ENCODE data around the gene TMEM209.
"Not testable (repeated sequence)": the region's sequence is repeated elsewhere in the genome, so short reads cannot be mapped to it uniquely, and the experiment has no call there.

The TMEM209 gene

GRCh38 chr7:130218806-130219620 is 13.8 kb upstream of the TMEM209 start:
- DNase-seq (ENCODE audit: low read depth in 2 of 2) = no peak

- DNase-seq (ENCODE audit: low read depth in 2 of 2) = no peak
These were observed 11.5 kb upstream of the TMEM209 start for GRCh38 chr7:130216750-130217149.

- DNase-seq (ENCODE audit: low read depth in 2 of 2) = no peak
These were observed 10.8 kb upstream of the TMEM209 start for GRCh38 chr7:130216025-130216424.

GRCh38 chr7:130213828-130214227 is 8.6 kb upstream of the TMEM209 start:
- no peak for DNase-seq (ENCODE audit: low read depth in 2 of 2)

- DNase-seq (ENCODE audit: low read depth in 2 of 2) = no peak
These were observed 5.2 kb upstream of the TMEM209 start for GRCh38 chr7:130210181-130210935.

- no peak for DNase-seq (ENCODE audit: low read depth in 2 of 2)
These were observed 3.3 kb upstream of the TMEM209 start for GRCh38 chr7:130208516-130208915.

GRCh38 chr7:130207642-130208041 is 2.4 kb upstream of the TMEM209 start, which contains the start of gene SSMEM1:
SSMEM1 (plus strand) TSS chr7:130207860; CDS start chr7:130207911, 51 bp downstream.
- DNase-seq (ENCODE audit: low read depth in 2 of 2) = no peak

GRCh38 chr7:130207033-130207432 is 1.8 kb upstream of the TMEM209 start:
- no peak for DNase-seq (ENCODE audit: low read depth in 2 of 2)

- no peak for DNase-seq (ENCODE audit: low read depth in 2 of 2)
These were observed 3.4 kb downstream of the TMEM209 start for GRCh38 chr7:130201796-130202195.

- DNase-seq (ENCODE audit: low read depth in 2 of 2) = no peak
These were observed 8.1 kb downstream of the TMEM209 start for GRCh38 chr7:130197094-130197493.

- DNase-seq (ENCODE audit: low read depth in 2 of 2) = no peak
These were observed 8.7 kb downstream of the TMEM209 start for GRCh38 chr7:130196476-130196875.

GRCh38 chr7:130195396-130195795 is 9.8 kb downstream of the TMEM209 start:
- no peak for DNase-seq (ENCODE audit: low read depth in 2 of 2)

GRCh38 chr7:130191791-130192190 is 13.4 kb downstream of the TMEM209 start:
- no peak for DNase-seq (ENCODE audit: low read depth in 2 of 2)

GRCh38 chr7:130189343-130189742 is 15.9 kb downstream of the TMEM209 start:
- no peak for DNase-seq (ENCODE audit: low read depth in 2 of 2)

- DNase-seq (ENCODE audit: low read depth in 2 of 2) = no peak
These were observed 17.8 kb downstream of the TMEM209 start for GRCh38 chr7:130187360-130187759.

- DNase-seq (ENCODE audit: low read depth in 2 of 2) = not testable (repeated sequence)
These were observed 20.9 kb downstream of the TMEM209 start for GRCh38 chr7:130184349-130184748.

- DNase-seq (ENCODE audit: low read depth in 2 of 2) = no peak
These were observed 22.2 kb downstream of the TMEM209 start for GRCh38 chr7:130182990-130183389.

- DNase-seq (ENCODE audit: low read depth in 2 of 2) = no peak
These were observed 24.0 kb downstream of the TMEM209 start for GRCh38 chr7:130181263-130181605.

GRCh38 chr7:130180571-130181262 is 24.5 kb downstream of the TMEM209 start:
- DNase-seq (ENCODE audit: low read depth in 2 of 2) = no peak

- no peak for DNase-seq (ENCODE audit: low read depth in 2 of 2)
These were observed 25.6 kb downstream of the TMEM209 start for GRCh38 chr7:130179631-130180030.

GRCh38 chr7:130178251-130178650 is 27.0 kb downstream of the TMEM209 start:
- DNase-seq (ENCODE audit: low read depth in 2 of 2) = no peak

GRCh38 chr7:130174237-130174959 is 30.8 kb downstream of the TMEM209 start:
- DNase-seq (ENCODE audit: low read depth in 2 of 2) = no peak
